Posterior cingulate gyrus (tissue), 11 donors: ENCODE results near the gene PPP1R12B.
A peak's percentile ranks its signal among the peaks of the same experiment; 100 is the strongest.
"Not testable (repeated sequence)": the region's sequence is repeated elsewhere in the genome, so short reads cannot be mapped to it uniquely, and the experiment has no call there.

Source experiments
- DNase-seq, 10 donors: peaks; one replicate each; pipeline versions ENCODE4 v3.0.0 to v3.0.0-alpha.2; 2020 to 2021; ENCODE audit warnings: mixed read lengths in 3 of 10
- intact Hi-C: fragments of 100-400 bp; cut with DNase I; formaldehyde crosslinking; loops from one replicate; pipeline ENCODE4 v1.15.1; 2023

Gene PPP1R12B

DNA sequence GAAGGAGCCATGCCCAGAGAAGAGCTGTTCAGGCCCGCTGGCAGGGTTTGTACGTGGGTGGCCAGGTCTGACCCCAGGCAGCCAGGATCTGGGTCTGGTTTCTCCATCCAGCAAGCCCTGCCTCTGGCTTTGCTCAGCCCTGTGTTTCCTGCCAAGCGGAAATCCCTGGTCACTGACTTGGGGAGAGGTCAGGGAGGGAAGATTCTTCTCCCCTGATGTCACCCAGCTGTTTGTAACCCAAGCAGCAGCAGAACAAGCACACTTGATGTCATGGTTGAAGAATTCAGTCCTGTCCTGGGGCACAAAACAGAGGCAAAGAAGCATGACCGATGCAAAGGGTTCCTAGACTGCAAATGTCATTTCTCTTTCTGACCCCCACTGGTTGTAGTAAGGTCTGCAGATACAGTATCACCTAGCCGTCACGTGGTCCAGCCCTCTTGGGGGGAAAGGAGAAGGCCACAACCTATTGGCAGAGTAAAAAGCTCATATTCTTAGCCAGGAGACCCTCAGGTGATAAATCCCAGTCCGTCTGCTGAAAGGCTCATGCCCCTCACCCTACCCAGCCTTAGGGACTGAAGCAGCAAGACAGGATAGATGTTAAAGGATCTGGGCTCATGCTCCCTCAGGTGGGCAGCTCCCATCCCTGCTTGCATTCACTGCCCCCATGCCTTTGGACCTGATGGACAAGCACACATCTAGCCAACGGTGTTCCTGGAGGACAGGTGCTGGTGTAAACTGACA is 240.9 kb downstream of the PPP1R12B start:
- intact Hi-C loops: no loop called here
- no peak for DNase-seq

DNA sequence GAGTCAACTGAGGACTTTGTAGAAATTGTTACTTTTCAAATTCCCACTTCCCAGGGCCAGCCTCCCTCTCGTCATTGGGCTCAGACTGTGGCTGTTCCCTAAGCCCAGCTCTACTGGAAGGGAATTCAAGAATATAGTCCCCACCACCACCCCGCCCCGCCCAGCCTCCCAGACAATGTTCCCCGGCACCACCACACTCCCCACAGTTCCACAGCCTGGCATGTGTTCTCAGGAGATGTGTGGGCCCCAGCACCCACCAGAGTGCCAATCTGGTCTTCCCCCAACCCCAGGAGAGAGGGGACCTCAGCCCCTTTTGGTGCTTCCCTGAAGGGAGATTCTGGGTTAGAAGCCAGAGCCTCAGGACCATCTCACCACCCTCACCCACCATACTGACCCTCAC is 241.6 kb downstream of the PPP1R12B start:
- intact Hi-C loops: no loop called here
- DNase-seq: no peak

DNA sequence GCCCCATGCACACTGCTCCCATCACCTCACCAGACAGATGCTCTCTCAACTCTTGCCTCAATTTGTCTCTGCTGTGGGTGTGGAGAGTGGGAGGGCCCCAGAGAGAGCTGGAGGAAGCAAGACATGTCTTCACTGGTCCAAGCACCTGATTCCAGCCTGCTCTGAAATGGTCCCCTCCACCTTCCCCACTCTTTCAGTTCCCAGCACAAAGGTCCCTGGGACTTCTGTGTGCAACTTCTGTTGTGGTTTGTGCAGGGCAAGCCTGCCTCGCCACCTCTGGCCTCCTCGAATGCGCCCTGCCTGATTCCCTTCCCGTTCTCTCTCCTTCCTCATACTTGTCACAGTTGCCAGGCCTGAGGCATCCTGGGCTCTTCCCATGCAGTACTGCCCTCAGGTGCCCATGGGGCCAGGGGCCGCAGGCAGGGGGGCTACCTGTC is 242.5 kb downstream of the PPP1R12B start:
- intact Hi-C loops: no loop called here
- DNase-seq: no peak

DNA sequence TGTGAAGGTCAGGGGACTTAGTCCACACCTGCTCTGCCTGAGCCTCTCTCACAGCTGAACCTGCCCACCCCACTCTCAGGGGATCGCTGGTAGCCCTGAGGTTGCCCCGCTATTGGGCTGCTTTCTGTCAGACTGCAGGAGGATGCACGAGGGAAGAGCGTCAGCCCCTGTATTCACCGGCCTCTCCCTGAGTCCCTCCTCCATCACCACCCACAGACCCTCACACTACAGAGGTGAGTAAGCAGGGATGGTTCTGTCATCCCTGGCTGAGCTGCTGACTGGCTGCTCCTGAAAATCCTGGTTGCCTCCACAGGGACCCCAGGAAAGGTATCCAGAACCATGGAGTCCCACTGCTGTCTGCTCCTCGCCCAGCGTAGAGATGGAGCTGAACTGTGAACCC is 243.0 kb downstream of the PPP1R12B start:
- DNase-seq: no peak
- intact Hi-C loops: no loop called here

DNA sequence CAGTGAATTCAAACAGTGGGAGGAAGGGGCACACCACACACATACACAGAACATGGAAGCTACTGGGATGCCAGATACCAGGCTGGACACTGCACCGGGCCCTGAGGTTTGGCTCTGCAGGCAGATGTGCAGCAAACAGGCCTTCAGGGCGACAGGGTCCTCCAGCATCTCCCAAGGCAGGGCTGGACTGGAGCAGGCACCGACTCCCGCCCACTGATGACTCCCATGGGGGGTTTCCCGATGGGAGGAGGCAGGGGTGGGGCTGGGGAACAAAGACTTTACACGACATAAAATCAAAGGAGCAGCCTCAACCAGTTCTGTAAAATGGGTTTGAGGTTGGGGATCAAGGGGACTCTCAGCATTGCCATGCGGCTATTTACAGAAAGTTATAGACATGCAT is 243.6 kb downstream of the PPP1R12B start:
- intact Hi-C loops: no loop called here

DNA sequence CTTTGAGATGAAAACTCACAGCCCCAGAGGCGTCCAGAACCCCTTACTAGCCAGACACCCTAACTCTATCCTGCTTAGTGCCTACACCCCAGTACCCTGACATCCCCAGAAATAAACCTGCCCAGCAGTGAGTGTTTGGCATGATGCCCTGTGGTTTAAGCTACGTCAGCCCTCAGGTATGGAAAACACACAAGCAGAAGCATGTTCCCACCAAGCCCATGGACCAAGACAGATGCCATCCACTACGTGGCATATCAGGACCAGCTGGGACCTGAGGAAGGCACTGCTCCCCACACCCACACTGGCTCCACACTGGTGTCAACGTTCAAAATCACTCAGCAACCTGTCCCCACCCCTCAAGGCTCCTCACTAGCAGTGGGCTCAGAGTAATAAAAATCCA is 245.3 kb downstream of the PPP1R12B start:
- no peak for DNase-seq
- intact Hi-C loops: no loop called here

More for the DNA sequence above, 243.6 kb downstream of the PPP1R12B start:
- DNase-seq: no peak

DNA sequence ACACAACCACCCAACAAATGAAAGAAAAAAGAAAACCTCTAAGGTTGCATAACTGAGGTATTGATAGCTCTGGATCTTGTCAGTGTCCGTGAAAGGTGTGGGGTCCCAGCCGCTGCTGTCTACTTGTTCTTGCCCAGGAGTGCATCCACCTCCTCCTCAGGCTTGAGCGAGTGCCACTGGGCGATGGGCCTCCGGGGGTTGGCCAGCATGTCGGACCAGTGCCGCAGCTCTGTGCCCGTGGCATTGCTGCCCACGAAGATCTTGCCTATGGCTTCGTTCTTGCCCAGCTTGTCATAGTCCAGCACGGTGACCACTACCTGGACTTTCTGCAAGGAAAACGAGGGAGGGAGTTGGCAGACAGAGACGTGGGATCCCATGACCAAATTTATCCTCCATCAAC is 248.1 kb downstream of the PPP1R12B start:
- intact Hi-C loops: no loop called here

DNA sequence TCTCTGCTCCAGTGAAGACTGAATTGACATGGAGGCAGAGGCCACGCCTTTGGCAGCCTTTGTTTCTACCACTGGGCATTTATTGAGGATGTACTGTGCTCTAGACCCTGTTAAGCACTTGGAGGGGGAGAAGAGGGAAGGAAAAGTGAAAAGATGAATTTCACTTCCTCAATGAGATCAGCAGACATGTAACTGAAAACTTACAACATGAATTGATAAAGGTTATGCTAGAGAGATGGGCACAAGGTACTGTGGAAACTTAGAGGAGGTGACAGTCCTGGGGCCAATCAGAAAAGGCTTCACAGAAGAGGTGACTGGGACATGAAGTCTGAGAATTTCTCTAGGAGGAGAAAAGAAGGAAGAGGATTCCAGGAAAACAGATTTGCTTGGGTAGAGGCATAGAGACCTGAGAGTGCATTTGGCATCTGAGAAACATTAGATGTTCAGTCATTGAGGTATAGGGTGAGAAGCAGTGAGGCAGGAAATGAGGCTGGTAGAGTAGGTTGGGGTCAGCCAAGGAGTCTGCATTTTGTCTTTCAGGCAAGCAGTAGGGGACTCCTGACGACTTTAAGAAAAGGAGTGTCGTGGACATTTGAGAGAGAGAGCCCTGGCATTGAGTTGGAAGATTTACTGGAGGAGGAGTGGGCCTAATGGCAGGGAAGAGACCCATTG is 248.7 kb downstream of the PPP1R12B start:
- intact Hi-C loops: no loop called here
- no peak for DNase-seq

More for the DNA sequence above, 248.1 kb downstream of the PPP1R12B start:
- DNase-seq: no peak

DNA sequence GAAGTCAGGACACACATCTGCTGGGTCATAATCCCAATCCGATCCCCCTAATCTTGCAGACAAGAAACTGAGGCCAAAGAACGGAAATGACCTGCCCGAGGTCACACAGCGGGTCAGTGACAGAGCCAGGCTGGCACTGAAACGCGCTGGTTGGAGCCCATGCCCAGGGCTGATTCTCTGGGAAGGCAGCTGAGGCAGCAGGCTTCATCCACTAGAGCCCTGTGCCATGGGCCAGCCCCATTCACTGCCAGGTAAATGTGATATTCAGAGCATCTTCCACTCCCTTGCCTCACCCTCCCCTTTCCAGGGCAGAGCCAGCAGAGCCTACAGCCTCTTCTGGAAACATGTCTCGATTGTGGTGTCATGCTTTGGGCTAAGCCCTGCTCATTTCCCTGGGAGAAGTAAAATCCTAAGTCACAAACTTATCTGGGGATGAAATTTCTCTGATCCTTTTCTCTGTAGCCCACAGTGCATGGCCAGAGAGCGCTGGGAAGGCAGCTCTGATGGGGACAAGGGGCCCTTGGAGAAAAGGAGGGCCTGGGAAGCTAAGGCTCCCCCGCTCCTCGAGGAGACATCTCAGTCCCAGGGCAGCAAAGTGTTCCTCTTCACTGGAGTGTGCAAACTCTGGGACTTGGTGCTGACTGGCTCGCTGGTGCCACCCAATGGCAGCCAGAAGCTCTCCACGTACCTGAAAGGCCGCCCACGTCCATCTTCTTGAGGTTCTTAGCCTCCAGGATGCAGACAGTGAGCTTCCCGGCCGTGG is 251.4 kb downstream of the PPP1R12B start:
- peak in 9 of 10 donors; percentile 40 to 96 (median 64) for DNase-seq
- intact Hi-C loops: no loop called here

DNA sequence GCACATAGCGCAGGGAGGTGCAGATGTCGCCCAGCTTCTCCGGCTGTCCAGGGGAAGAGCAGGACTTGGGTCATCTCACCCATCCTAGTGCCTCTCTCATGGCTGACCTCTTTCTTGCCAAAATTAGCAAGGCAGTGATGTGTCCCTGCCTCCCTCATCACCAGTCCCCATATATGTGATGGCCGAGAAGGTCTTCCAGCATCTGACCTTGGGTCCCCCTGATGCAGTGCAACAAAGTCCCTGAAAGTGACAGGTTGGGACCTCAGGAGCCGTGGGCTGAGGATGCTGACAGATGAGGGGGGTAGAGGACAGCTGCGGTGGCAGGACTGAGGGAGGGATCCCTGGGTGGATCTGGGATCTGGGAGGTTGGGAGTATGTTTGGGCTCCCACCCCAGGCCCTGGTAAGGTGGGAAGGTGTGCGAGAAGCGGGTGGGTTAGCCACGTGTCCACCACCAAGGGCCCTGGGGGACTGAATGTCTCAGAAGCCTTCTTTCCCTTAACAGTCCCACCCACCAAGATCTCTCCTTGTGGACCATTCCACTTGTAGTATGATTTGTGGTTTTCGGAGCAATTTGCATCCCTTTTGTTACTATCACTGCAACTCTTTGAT is 252.0 kb downstream of the PPP1R12B start:
- intact Hi-C loops: no loop called here

DNA sequence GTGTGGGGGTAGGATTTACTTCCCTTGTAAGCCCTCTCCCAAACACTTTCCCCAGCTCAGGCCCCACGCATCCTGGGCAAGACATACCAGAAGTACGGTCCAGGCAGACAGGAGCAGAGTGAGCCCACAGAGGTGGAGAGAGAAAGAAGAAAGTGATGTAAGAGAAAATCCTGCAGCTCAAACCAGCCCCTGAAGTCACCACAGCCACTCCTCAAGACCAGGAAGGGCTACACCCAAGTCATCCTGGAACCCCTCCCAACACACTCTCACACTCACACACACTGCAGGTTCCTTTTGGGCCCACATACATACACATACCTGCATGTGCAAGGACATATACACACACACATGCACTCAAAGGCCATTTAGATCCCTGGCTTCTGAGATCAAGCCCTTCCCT is 254.9 kb downstream of the PPP1R12B start:
- intact Hi-C loops: no loop called here
- DNase-seq: no peak

More for the DNA sequence above, 252.0 kb downstream of the PPP1R12B start:
- peak in 1 of 10 donors; percentile 57 for DNase-seq

DNA sequence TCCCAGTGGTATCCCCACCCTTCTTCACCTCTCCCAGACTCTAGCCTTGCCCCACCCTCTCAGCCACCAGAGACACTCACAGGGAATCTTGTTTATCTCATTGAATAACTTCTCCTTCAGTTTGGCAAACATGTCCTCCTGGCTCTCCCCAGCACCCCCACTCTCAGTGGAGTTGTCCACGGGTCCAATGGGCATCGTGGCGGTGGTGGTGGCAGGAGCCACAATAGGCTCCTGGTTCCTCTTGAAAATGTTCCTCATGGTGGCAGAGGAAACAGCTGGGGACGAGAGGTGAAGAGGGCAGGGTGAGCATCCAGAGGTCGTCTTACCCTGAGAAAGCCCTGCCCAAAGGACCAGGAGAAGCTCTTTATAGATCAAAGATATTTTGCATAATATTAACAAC is 257.0 kb downstream of the PPP1R12B start:
- intact Hi-C loops: no loop called here
- peak in 1 of 10 donors; percentile 27 for DNase-seq

DNA sequence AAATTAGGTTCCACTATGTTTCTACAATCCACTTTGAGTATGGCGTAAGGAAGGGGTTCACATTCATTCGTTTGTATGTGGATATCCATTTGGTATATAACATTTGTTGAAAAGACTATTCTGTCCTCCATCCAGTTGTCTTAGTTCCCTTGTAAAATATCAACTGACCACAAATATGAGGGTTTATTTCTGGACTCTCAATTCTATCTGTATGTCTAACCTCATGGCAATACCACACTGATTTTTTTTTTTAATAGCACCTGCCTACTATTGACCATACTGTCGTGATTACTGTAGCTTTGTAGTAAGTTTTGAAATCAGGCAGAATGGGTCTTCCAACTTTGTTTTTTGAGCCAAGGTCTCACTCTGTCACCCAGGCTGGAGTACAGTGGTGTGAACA is 263.5 kb downstream of the PPP1R12B start:
- intact Hi-C loops, DNase-seq: not testable (repeated sequence)

DNA sequence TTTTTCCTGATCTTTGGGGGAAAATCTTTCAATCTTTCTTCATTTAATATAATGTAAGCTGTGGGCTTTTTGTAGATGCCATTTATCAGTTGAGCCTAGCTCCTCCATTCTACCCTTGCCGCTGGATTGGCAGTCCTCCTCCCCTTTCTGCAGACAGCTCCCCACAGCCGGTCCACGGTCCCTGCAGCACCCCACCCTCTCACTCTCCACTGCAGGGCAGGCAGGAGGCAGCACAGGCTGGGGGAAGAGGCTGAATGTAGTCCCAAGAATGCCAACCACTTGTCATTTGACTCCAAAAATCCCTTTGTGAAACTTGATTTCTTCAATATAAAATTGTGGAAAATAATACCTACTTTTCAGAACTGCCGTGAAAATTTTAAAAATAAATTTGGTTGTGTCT is 265.1 kb downstream of the PPP1R12B start:
- DNase-seq: peak in 1 of 10 donors; percentile 46
- intact Hi-C loops: no loop called here

DNA sequence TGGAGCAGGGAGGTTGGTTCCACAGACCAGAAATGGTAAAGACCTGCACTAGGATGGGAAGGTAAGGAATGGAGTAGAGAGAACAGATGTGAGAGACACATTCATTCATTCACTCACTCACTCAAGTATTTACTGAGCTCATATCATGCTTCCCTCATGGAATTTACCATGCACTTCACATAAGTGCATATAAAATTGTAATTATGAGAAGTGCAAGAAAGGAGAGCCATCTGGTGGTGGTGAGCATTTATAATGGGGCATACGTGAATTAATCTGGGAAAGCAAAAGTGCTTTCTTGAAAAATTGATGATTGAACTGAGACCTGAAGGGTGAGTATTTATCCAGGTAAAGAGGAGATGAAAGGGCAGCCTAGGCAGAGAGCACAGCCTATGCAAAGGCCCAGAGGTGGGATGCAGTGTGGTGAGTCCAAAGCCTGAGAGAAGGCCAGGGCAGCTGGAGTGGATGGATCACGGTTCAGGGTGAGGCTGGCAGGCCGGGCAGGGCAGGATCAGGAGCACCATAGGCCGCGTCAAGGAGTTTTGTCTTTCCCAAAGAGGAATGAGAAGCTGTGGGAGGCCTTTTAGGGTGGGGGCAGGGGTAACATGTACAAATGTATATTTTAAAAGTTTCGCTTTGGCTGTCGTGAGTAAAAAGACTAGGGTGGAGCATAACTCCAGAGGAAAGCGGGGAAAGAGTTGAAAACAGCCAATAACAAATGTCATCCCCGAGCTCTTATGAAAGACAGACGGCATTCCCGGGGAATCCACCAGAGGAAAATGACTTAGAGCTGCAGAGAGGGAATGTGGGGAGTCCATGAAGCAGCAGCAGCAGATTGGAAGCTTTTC is 266.1 kb downstream of the PPP1R12B start:
- peak in 1 of 10 donors; percentile 47 for DNase-seq
- intact Hi-C loops: not testable (repeated sequence)

DNA sequence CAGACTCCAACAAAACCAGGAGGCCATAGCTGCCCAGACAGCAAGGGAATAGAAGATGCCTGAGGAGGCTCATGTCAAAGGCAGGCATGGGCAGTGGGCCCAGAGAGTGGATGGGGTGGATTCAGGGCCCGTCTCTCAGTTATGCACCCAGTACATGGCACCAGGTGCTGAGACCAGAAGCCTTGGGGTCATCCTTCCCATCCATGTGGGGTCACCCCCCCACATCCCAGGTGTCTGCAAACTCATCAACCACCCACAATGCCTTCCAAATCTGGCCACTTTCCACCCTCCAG is 266.7 kb downstream of the PPP1R12B start:
- peak in 1 of 10 donors; percentile 69 for DNase-seq
- intact Hi-C loops: not testable (repeated sequence)

DNA sequence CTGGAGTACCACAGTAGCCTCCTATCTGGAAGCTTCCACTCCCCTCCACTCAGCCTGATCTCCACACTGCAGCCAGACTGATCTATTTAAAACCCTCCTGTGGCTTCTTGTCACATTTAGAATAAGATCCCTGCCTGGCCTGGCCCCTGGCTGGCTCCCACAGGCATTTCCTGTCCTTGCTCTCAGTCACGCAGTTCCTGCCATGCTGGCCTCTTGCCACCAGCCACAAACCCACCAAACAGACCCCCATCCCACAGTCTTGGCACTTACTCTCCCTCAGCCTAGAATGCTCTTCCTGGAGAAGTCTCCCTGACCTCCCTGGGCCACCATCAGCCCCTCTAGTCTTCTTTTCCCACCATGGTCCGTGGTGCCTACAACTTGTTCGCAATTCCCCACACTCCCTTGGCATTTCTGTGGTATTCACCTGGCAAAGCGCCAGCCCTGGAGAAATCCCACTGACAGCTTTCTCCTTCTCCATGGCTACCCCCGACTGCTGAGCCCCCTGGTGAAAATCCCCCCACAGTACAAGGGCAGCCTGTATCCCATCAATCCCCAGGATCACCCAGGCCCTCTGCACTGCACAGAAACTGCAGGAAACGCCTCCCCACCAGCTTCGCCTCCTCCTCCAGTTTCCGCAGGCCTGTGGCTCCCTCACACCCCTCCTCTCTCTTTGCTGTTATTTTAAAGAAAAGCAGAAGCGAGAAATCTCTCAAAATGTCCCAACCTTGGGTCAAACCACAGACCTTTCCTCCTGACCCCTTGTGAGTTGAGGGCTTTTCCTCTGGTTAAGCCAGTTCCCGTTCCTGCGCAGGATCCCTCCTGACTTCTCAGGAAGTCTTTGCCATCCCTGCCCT is 267.2 kb downstream of the PPP1R12B start:
- DNase-seq: peak in 2 of 10 donors; percentile 34 to 83

DNA sequence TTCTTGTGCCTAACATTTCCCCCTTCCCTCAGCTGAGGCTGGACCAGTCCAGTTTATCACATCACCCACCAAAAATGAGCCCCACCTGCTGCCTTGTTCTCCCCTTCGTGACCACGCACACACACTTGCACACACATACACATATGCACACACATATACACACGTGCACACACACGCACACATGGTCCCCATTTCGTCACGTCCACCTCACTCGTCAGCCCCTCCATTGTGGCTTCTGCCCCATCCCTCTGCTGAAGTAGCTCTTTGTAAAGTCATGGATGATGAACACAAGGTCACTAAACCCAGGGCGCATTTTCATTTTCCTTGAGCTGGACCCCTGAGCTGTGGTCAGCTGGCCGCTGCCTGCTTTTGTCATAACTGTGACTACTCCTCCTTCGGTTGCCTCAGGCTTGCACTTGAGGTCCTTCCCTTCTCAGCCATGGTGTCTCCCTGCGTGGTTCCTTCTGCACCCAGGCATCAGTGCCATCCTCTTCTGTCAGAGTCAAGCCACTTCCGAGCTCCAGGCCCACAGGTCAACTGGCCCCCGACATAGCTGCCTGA is 267.9 kb downstream of the PPP1R12B start:
- DNase-seq: peak in 1 of 10 donors; percentile 61

More for the DNA sequence above, 267.2 kb downstream of the PPP1R12B start:
- intact Hi-C loops: no loop called here

DNA sequence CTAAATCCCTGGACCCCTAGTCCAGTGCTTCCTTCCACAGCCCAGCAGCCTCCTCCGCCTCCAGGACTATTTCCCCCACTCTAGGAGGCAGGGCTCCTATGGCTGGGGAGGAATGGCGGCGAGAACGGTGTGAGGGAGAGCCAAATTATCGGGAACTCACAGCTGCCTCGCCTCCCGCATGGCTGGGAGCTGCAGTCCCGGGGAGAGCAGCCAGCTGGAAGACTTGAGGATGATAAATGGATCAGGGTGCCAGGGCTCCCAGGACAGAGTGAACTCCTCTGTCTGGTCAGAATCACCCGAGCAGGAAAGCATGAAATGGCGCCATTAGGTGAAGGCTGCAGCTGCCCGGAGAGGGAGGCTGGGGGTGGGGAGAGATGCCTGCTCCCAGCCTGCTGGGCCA is 270.5 kb downstream of the PPP1R12B start:
- intact Hi-C loops: not testable (repeated sequence)
- DNase-seq: peak in 2 of 10 donors; percentile 76 to 82

More for the DNA sequence above, 267.9 kb downstream of the PPP1R12B start:
- intact Hi-C loops: no loop called here
